Activated gamma-delta T cell treated with Interleukin-2 at 50 U/mL for 16 hours (primary cell): ENCODE data around the gene OSBPL6.
"Not testable (repeated sequence)": the region's sequence is repeated elsewhere in the genome, so short reads cannot be mapped to it uniquely, and the experiment has no call there.

ENCODE experiments used
- DNase-seq: peaks from one replicate; pipeline ENCODE4 v3.0.0-alpha.2; 2020

The OSBPL6 gene

DNA sequence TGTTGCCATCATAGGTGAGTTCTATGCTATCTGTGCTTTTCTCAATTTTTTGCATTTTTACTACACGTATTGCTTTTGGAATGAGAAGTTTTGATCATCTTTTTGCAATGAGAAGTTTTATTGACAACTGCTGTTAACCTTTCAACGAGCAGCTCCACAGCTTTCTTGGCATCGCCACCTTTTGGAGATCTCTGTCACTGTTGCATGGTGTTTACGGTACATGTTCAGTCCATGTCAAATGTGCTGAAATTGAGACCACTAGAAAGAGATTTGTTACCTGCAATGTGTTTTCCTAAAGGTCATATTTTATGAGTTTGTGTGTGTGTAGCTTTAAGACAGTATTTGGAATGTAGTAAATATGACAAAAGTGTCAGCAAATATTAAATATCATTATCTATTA is 120.8 kb downstream of the OSBPL6 start:
- no peak for DNase-seq

DNA sequence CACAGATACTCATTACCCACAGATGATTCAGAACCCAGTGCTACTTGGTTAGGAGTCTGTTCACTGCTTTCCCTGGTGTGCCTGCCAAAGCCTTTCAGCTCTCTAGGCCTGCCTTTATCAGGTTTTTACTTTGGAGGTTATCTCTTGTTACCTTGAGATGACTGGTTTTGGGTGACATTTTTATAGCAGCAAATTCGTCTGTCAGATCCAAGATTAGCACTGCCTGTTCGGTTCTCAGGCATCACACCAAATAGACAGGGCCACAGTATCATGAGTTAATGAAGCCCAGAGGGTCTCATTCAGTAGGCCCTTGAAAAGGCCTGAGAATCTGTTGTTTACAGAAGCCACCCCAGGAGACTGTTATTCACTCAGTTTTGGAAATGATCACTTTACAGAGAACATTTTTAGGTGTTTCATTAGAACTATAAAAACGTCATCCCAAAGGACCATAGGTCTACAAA is 121.2 kb downstream of the OSBPL6 start:
- DNase-seq, result no peak

DNA sequence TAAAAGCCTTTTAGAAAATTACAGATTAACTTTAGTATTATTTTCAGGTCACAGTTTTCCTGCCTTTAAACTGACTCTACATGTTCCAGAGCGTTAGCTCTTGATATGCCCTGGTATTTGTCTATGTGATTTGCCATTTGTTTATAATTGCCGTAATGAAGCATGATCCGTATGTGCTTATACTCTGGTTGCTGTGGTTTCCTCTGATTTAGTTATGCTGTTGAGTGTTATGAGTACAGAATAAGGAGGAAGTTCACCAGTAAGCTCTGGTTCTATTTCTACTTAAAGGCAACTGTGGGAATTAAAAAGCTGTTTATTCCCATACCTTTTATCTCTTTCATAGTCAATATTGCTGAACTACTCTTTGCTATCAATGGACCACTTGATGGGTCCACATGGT is 123.5 kb downstream of the OSBPL6 start:
- DNase-seq, result no peak

DNA sequence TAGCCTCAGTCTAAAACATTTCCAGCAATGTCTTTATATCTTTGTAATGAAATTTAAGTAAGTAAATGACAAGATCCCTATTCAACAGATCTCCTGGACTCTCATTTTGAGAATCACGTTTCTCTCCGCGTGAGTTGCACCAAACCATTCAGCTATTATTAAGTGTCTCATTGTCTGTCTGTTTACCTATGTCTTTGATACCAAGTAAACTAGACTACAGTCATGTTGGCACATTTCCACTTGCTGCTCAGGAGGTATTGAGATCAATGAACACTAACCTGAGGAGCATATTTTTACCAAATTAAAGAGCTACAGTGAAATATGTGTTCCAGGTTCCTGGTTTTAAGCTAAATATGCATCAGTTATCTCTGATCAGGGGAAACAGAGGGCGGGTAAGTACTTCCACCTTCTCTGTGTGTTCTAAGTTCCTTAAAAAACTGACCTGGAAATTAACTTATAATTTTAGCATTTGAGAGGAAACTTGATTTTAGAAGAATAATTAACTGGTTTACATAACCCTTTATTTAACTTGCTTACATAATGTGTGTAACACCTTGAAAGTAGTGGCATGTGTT is 125.8 kb downstream of the OSBPL6 start:
- DNase-seq, result no peak

DNA sequence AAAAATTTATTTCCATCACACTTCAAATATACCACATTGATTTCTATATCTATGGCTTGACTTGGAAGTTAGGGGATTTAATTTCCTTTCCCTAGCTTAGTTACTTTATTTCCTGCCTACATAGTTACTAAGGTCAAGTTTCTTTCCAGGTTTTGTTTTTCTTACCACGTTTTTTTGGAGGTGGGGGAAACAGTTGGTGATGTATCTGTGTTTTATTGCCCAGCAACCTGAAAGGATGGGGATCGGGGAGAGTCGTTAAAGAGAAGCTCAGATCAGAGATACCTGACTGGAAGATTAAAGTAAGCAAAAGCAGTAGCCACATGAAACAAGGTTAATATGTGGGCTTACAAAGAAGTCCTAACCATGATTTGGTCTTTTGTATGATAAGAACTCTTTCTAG is 127.8 kb downstream of the OSBPL6 start:
- DNase-seq, result no peak

DNA sequence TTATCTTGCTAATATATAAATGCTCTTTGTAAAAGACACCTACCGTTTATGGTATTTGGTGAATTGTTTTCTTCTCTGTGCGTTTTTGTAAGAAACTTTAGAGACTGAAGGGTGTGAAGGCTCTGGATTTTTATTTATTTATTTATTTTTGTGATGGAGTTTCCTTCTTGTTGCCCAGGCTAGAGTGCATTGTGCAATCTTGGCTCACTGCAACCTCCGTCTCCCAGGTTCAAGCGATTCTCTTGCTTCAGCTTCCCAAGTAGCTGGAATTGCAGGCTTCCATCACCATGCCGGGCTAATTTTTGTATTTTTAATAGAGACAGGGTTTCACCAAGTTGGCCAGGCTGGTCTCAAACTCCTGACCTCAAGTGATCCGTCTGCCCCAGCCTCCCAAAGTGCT is 129.0 kb downstream of the OSBPL6 start:
- DNase-seq, result not testable (repeated sequence)

DNA sequence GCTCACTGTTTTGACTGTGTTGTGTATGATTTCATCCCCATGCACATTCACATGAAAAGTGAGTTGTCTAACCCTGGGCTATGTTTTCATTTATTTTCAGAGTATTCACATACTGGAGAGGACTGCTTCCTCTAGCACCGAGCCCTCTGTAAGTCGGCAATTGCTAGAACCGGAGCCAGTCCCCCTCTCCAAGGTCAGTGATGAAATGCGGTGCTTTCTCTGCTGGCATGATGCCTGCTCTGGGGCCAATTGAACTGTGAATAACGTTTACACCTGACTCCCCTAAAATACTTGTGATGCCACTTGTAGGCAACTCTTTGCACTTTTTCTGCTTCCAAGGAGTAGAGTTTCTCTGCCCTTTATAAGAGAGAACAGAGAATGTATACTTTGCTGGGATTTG is 129.8 kb downstream of the OSBPL6 start:
- no peak for DNase-seq

DNA sequence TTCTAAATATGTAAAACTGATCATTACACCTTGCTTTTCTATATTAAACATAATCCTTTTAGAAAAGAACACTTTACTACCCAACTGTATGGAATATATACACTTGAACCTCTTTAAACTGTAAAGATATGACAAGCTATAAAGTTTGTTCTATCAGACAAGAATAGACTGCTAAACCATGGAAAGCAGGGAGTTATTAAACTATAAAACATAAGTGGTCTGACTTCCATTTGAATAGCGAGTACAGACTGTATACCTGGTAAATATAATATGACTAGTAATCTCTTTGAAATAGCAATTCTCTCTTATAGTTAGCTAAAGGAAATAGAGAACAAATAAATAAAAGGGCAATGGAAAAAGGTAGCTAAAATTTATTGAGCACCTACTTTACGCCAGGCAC is 131.0 kb downstream of the OSBPL6 start:
- DNase-seq, result no peak

DNA sequence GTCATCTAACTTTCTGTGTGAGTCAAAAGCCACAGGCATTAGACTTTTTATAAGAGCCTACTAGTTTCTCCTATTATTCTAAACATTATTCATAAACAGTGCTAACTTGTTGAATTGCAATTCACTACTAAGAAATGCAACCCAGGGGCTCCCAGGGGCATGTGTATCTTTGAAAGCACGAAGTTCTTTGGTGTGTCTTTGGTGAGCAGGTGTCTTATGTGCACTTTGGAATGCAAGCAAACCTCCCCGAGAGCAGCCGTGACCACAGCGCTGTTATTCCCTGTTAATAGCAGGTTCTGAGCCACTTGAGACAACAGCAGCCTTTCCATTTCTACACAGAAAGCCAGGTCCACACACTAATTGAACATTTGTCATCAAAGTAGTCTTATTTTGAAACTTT is 133.2 kb downstream of the OSBPL6 start:
- DNase-seq, result no peak

DNA sequence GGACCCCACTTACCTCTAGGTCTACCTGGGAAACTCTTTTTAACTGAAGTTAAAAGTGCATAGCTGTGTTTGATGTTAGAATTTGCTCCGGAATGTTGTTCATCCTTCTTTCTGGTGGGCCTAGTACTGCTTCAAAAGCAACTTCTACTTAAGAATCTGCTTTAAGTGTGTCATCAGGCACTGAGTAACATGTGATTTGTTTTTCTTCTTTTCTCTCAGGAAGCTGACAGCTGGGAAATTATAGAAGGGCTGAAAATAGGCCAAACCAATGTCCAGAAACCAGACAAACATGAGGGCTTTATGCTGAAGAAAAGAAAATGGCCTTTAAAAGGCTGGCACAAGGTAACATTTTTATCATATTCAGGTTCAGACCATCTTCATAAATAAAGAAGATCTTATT is 133.7 kb downstream of the OSBPL6 start:
- no peak for DNase-seq

DNA sequence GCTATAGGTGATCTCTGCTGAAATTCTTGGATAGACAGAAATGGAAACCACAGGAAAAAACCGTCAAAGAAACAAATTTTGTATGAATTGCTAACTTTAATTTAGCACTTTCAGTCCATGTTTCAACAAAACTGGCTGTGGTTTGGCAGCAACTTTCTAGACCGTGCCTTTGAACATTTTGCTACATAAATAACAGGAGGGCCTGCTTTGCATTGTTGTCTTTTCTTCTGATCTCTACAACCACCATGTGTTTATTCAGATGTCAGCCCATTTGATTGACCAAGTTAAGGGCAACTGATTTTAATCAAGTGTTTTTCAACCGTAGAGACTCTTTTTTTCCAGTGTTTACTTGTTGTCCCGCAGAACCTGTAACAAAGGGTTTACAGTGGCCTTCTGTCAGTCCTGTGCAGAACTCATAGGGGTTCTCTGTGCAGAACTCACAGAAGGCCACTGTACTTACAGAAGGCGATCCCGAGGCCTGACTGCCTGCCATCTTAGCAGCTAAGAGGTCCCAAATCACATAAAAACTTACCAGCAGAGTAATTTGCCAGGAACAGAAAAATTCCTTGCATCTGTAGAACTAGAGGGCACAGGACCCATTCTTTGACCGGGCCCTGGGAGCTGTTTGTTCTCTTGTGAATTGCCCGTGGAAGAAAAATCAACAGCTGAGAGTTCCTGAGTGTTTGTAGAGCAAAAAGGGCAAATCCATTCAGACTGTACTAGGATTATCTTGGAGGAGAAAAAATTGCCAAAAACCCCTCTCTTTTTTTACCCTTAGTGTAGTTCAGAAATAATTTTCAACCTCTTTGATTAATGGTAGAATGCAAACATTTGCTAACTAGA is 136.1 kb downstream of the OSBPL6 start:
- DNase-seq, result no peak

DNA sequence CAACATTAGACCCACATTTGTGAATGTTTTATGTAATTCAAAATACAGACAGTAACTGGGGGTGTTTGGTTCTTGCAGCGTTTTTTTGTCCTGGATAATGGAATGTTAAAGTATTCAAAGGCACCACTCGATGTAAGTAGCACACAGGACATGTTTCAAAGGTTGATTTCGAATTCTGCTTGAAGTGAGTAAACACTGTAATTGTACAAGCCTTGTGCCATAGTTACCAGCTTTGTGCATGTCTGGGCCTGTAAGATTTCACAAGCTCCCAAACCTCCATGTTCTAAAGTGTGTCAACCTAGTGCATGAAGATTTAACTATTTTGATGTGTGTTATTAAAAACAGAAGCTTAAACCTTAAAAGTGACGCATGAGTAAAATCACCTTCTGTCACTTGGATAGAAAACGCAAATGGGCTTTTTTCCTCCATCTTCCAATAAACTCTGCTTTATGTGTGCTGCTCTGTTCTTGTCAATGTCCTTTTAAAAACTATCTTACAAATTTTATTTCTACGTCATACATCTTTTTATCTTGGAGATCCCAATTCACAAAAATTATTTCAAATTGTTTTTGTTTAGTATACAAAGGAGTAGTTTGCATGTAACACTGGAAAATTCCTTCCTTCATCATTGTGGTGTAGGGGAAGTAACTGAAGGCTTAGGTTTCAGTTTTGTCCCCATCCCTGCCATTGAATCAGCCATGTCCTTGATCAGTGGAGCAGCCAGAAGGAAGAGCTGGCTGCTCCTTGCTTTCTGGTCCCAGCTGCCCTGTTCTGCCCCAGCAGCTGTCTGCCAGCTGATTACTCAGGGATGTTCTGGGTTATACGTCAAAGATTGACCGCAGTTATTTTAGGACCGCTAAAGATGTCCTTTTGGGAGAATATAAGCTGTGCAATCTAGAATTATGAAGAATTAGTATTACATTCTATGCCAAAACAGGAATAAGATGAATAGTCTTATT is 137.4 kb downstream of the OSBPL6 start:
- no peak for DNase-seq

DNA sequence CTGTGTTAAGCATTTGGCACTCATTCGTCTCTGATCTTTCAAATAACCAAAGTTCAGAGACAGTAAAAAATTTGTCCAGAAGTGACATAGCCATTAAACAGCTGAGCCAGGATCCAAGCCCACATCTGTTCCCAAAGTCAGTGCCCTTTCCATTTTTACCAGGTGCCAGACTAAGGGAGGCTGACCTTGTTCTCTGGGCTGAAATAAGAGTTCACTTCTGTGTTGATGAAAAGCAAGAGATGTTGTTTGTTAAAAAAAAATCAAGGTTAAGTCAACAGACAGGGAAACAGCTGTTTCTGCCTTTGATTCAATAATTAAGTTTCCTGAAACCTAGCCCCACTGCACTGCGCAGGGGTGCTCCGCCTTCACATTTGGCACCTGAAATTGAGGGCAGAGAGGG is 139.5 kb downstream of the OSBPL6 start:
- DNase-seq, result no peak

DNA sequence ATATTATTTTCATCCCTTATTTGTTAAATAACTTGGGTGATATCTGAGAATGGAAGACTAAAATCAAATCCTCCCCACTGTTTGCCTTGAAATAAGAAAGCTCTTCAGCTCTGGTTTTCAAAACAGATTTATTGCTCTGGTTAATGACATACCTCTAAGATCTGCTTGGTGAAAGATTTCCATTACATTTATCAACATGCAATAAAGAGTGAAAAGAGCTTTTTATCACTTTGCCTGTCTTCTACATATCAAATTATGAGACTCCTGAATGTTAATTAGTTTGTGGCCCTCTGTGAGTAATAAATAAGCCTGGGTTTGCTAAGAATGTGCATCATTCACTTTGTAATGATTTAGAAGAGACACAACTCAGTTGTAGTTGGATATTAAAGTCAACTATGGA is 140.9 kb downstream of the OSBPL6 start:
- DNase-seq, result no peak

DNA sequence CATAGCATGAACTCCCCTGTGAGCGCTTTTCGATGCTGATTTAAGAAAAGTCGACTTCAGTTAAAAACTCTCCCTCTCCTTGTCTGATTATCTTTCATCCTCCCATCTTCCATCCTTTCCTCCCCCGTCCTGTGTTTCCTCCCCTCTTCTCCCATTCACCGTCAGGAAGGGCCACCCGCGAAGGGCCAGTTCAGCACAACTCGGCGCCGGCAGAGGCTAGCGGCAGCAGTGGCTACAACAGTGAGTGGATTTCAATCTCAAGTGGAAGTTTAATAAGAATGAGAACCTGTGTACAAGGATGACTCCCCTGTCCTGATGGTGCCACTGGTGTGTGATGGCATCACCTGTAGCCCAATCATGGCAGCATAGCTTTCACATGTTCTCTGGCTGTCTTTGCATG is 149.8 kb downstream of the OSBPL6 start:
- DNase-seq, result no peak

DNA sequence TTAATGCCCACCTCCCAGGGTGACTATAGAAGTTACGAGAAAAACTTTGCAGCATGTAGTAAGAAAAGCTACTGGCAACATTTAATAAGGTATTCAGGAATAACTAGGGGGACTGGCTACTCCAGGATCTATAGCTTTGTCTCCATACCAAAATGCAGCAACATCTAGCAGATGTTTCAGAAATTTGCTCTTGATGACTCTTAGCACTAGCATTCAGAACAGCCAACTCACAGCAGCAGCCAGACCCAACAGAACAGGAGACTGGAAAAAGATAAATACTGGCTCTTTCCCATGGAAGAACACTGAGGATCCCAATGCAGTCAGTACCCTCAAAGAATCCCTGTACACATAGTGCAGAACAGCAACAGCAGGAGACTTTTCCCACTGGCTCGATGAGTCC is 151.6 kb downstream of the OSBPL6 start:
- no peak for DNase-seq

DNA sequence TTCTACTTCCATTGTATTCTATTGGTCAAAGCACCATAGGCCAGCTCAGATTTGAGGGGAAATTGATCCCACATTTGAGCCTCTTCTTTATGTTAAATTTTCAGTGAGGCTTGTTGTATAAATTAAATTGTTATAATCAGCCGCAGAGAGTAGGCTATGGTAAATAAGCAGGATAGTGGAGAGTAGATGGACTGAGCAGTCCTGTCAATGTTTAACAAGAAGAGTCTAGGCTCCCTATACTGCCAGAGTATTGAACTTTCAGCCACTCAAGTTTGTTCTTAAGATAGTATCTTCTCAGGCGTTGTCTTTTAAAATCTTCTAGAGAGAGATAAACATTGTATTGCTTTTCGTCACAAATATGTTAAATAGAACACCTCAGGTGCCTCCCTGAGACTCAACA is 155.7 kb downstream of the OSBPL6 start:
- no peak for DNase-seq

DNA sequence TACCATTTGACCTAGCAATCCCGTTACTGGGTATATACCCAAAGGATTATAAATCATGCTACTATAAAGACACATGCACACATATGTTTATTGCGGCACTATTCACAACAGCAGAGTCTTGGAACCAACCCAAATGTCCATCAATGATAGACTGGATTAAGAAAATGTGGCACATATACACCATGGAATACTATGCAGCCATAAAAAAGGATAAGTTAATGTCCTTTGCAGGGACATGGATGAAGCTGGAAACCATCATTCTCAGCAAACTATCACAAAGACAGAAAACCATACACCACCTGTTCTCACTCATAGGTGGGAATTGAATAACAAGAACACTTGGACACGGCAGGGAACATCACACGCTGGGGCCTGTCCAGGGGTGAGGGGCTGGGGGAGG is 163.4 kb downstream of the OSBPL6 start:
- DNase-seq, result not testable (repeated sequence)

DNA sequence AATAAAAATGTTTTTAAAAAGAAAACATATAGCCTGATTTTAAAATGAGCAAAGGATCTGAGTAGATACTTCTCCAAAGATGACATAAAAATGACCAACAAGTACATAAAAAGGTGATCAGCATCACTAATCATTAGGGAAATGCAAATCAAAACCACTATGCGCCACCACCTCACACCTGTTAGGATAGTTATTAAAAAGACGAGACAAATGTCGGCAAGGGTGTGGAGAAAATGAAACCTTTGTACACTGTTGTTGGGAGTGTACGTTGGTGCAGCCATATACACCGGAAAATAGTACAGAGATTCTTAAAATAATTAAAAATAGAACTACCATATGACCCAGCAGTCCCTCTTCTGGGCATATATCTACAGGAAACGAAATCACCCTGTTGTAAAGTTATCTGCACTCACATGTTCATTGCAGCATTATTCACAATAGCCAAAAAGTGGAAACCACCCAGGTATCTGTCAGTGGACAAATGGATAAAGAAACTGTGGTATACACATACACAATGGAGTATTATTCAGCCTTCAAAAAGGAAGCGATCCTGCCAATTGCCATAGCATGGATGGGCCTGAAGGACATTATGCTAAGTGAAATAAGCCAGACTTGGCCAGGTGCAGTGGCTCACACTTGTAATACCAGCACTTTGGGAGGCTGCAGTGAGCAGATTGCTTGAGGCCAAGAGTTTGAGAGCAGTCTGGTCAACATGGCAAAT is 165.0 kb downstream of the OSBPL6 start:
- no peak for DNase-seq

DNA sequence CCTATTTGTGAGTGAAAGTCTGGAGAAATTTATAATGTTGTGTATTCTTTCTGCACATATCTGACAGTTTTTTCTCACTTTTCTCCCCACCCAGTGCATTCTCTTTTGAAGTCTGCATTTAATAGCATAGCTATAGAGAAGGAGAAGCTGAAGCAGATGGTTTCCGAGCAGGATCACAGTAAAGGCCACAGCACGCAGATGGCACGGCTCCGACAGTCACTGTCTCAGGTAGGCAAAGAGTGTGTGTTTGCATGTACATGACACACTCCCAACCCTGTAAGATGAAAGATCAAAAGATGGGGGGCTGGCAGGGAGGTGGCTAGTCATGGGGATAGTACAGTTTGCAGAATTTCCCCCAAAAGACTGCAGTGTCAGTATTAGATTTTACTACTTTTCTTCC is 167.3 kb downstream of the OSBPL6 start:
- DNase-seq, result no peak

DNA sequence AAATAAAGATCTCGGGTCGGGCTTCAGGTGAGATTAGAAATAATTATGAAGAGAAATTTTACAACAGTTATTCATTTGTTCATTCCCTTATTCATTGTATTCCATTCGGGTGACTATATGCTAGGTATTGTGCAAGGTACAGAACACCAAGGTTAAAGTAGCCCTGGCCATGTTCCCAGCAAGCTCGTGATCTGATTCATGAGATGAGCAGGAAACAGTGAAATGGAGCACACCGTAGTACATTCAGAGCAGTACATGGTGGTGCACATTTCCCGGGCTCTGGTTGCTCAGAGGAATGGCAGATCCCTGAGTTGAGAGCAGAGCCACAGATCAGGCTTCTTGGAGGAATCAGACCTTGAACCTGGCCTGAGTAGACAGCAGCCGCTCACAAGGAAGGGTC is 168.9 kb downstream of the OSBPL6 start:
- DNase-seq, result no peak

DNA sequence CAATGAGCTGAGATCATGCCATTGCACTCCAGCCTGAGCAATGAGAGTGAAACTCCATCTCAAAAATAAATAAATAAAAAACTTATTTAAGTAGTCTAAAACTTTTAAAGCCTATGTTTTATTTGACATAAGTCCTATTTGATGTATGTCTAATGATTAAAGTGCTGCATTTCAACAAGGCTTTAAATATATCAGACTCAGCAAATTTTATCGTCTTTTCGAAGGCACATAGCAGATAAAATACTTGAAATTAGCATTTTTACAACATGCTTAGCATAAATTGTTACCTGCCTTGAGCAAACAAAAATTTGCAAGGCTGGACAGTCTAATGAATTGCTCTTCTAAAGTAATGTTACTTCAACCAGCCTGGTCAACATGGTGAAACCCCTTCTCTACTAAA is 170.8 kb downstream of the OSBPL6 start:
- DNase-seq, result no peak

DNA sequence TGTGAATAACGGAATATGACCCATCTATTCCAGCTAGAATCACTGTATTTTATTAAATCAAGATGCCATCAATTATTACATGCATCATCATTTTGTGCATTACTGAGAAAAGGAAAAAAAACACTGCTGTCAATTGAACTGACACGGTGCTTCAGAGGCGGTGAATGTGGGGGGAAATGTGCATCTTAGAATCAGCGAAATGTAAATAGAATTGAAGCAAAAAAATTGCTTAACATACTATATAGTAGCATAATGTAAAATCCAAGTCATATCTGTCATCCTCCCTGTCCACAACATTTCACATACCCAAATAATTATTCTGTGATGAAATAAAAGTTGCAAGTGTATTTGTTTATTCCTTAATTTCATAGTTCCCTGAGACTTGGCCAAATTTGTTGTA is 172.1 kb downstream of the OSBPL6 start:
- no peak for DNase-seq
